Limb (tissue), 2 donors: ENCODE results near the gene MMP13.
"Not testable (repeated sequence)": the region's sequence is repeated elsewhere in the genome, so short reads cannot be mapped to it uniquely, and the experiment has no call there.

Experiments
- DNase-seq, 2 donors: peaks; one replicate each; pipeline ENCODE4 v3.0.0-alpha.2; 2016; ENCODE audit errors: extremely low spot score in 2 of 2

MMP13 gene

GRCh38 chr11:102936864-102937509, 18.5 kb downstream of the MMP13 start:
- no peak for DNase-seq

GRCh38 chr11:102935514-102935913, 20.0 kb downstream of the MMP13 start:
- no peak for DNase-seq

GRCh38 chr11:102934735-102935134, 20.8 kb downstream of the MMP13 start:
- DNase-seq, result no peak

GRCh38 chr11:102933627-102934026, 21.9 kb downstream of the MMP13 start:
- DNase-seq, result no peak

GRCh38 chr11:102932678-102933077, 22.9 kb downstream of the MMP13 start:
- DNase-seq, result no peak

GRCh38 chr11:102930451-102930850, 25.1 kb downstream of the MMP13 start:
- DNase-seq, result no peak

- no peak for DNase-seq
Observed at GRCh38 chr11:102929972-102930371, 25.6 kb downstream of the MMP13 start.

- DNase-seq, result no peak
Observed at GRCh38 chr11:102929166-102929565, 26.4 kb downstream of the MMP13 start.

GRCh38 chr11:102928247-102928646, 27.3 kb downstream of the MMP13 start:
- no peak for DNase-seq

- no peak for DNase-seq
Observed at GRCh38 chr11:102927624-102927990, 27.9 kb downstream of the MMP13 start.

- DNase-seq, result no peak
Observed at GRCh38 chr11:102926961-102927623, 28.4 kb downstream of the MMP13 start.

GRCh38 chr11:102926517-102926916, 29.0 kb downstream of the MMP13 start:
- DNase-seq, result no peak

- no peak for DNase-seq
Observed at GRCh38 chr11:102925988-102926387, 29.5 kb downstream of the MMP13 start.

- DNase-seq, result no peak
Observed at GRCh38 chr11:102924851-102925380, 30.6 kb downstream of the MMP13 start.

- no peak for DNase-seq
Observed at GRCh38 chr11:102921587-102922220, 33.8 kb downstream of the MMP13 start.

GRCh38 chr11:102920118-102920684, 35.3 kb downstream of the MMP13 start:
- DNase-seq, result no peak

GRCh38 chr11:102915044-102915375, 40.5 kb downstream of the MMP13 start:
- DNase-seq, result no peak

- DNase-seq, result peak; percentile 32 to 33
Observed at GRCh38 chr11:102914238-102915043, 41.1 kb downstream of the MMP13 start.

GRCh38 chr11:102912482-102912830, 43.1 kb downstream of the MMP13 start:
- no peak for DNase-seq

- no peak for DNase-seq
Observed at GRCh38 chr11:102911758-102912481, 43.6 kb downstream of the MMP13 start.

GRCh38 chr11:102905848-102906247, 49.7 kb downstream of the MMP13 start:
- not testable (repeated sequence) for DNase-seq
